Stimulated activated naive CD4-positive, alpha-beta T cell (primary cell): ENCODE results near the gene KLK15.
"Not testable (repeated sequence)": the region's sequence is repeated elsewhere in the genome, so short reads cannot be mapped to it uniquely, and the experiment has no call there.

Source experiments
- DNase-seq, 6 experiments: peaks; one replicate each; lab custom pipeline; 2025; lab: John Stamatoyannopoulos, UW

KLK15 gene

DNA sequence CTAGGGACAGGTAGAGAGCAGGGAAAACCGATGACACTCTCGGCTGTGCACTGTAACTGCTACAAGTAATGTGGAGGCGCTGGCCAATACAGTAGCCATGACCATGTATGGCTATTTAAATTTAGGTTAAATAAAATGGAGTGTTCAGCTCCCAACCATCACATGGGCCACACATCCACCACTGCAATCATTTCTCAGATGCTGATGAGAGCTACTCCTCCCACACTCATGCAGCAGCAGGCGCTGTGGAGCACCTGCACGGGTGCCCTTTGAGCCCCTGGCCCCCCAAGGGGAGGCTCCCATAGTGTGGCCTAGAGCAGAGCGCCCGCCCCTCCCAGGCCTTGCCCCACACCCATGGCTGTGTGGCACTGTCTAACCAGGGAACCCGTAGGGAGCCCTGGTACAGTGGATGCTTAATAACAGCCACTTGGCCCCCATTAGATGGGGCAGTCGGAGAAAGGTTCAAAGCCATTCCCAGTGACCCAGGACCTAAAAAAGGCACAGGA lies 37.2 kb downstream of the KLK15 start:
- no peak for DNase-seq

DNA sequence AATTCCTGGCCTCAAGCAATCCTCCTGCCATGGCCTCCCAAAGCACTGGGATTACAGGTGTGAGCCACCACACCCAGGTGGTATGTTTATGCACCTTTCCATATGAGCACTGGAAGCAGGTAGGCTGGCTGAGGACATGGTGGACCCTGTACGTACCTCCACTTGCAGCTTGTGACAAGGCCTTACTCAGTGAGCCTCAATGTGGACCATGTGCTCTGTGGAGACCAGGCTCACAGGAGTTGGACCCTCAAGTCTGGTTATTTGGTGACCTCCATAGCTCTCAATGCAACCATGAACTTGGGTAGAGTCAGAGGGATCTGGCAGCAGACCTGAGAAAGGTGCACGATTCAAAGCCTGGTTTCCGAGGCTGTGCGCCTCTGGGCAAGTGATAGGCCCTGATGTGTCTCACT lies 37.7 kb downstream of the KLK15 start:
- no peak for DNase-seq

DNA sequence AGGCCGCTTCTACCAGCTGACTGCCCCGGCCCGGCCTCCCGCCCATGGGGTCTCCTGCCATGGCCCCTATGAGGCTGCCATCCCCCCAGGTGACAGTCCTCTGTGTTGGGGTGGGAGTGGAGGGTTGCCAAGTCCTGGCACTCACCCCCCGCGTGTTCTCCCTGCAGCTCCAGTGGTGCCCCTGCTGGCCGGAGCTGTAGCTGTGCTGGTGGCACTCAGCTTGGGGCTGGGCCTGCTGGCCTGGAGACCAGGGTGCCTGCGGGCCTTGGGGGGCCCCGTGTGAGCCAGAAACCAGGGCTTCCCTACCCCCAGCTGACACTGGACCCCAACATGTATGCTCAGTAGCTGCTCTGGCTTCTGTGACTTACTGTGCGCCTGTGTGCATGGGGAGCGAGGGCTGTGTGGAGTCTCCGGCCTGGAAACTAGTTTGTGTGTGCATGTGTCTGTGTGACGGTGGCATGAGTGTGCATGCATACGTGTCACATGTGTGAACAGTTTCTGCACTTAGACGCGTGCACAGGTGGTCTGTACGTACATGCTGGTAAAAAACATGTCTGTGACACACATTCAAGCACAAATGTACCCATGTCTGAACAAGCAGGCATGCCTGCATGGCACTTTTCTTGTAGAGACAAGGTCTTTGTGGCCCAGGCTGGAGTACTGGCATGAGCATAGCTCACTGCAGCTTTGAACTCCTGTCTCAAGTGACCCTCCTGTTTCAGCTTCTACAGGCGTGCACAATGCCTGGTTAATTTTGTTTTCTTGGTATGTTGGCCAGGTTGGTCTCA lies 38.3 kb downstream of the KLK15 start:
- no peak for DNase-seq

DNA sequence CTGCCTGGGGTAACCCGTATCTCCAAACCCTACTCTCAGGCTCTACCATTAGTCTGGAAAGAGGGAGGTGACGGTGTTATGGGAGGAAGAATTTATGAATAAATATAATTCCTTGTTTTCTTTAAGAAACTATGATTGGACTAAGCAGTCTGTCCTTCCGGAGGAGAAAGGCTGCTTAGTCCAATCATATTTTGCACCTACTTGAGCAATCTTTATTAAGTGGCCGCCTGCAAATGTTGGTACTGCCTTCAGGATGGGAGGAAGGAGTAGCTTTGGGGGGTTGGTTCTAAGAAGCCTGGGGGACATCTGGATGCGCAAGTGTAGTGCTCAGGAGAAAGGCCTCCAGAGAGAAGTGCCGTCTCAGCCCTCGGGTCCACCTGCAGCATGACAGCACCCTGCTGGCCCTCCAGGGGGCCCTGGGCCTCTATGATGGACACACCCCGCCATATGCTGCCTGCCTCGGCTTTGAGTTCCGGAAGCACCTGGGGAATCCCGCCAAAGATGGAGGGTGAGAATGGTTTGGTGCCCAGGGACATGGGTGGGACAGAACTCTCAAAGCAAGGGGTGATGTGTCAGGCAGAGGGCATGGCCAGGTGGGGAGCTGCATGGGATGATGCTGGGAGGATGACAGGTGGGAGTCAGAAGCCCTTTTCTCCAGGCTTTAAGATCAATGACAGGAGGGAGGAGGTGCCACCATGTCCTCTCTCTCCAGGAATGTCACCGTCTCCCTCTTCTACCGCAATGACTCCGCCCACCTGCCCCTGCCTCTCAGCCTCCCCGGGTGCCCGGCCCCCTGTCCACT lies 39.1 kb downstream of the KLK15 start:
- no peak for DNase-seq

DNA sequence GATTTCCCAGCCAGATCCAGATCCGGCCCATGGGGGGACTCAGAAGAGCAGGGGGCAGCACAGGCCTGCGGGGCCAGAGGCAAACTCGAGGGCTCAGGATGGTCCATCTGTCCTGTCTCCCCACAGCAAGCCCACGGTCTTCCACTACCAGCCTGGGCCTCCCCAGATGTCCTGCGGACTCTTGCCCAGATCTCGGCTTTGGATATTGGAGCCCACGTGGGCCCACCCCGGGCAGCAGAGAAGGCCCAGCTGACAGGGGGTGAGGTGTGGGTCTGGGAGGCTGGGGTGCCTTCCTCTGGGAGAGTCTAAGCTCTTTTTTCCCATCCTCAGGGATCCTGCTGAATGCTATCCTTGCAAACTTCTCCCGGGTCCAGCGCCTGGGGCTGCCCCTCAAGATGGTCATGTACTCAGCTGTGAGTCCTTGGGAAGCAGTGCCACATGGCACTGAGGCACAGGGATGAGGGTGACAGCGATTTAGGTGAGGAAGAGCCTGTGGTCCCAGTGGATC lies 39.8 kb downstream of the KLK15 start:
- DNase-seq = no peak

DNA sequence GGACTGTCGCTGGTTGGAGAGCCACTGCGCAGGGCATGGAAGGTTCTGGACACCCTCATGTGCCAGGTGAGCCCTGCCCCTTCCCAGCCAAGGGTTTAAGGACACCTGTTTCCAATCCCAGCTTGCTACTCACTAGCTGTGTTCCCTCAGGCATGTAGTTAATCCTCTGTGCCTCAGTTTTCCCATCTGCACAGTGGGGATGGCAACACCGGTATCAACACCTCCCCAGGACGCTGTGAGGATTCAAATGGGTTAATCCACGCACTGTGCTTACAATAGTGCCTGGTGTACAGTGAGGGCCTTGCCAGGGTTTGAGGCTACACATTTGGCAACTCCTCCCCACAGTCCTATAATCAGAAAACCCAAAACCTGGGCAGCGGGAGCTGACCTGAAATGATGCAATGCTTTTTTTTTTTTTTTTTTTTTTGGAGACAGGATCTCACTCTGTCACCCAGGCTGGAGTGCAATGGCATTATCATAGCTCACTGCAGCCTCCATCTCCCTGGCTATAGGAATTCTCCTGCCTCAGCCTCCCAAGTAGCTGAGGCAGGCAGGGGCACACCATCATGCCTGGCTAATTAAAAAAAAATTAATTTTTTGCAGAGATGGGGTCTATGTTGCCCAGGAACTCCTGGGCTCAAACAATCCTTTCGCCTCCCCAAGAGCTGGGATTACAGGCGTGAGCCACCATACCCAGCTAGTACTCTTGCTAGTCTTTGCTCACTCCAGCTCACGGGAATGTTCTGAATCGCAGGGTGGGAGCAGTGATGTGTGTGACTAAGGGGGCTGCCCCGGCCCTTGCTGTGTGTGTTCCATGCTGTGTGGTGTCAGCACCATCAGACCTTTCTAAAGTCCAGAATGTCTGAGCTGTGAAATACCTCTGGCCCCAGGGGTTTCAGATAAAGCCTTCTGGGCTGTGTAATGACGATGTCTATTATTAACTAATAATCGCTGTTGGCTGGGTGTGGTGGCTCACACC lies 40.8 kb downstream of the KLK15 start:
- no peak for DNase-seq

DNA sequence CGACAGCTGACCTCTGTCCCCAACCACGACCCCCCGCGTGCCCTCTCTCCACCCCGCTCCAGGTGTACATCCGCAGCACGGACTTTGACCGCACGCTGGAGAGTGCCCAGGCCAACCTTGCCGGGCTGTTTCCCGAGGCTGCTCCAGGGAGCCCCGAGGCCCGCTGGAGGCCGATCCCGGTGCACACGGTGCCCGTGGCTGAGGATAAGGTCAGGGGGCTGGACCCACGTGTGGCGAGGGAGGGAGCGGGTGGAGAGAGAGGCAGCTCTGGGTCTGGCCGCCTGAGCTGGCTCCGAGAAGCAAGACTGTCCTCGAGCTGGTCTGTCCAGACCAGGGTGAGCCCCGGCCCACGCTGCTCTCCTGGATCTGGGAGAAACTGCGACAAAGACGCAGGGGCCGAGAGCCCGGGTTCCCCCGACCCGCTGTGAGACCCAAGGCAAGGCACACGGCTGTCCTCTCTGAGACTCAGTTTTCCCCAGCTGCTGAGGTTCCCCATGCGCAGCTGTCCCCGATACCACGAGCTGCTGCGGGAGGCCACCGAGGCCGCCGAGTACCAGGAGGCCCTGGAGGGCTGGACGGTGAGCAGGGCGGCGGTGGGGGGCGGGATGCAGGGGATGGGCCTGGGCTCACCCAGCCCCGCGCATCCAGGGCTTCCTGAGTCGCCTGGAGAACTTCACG lies 41.6 kb downstream of the KLK15 start:
- DNase-seq = no peak

DNA sequence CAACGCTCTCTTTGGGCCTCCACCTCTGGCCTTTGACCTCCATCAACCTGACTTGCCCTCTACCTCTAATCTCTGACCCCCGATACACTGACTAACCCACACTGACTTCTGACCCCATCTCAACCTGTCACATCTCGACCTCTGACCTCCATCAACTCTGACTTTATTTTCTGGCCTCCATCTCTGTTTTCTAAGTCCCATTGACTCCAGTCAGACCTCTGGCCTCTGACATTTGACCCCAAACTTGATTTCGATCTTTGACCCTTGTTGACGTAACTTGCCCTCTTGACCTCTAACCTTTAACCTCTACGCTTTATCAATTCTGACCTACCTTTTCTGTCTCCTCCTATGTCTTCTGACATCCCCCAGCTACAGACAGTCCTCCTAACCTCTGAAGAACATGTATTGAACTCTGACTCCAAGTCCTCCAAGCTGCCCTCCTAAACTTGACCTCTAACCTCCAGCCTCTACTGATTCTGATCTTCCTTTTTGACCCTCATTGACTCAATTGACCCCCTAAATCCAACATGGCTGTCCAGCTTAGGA lies 42.4 kb downstream of the KLK15 start:
- DNase-seq = no peak

DNA sequence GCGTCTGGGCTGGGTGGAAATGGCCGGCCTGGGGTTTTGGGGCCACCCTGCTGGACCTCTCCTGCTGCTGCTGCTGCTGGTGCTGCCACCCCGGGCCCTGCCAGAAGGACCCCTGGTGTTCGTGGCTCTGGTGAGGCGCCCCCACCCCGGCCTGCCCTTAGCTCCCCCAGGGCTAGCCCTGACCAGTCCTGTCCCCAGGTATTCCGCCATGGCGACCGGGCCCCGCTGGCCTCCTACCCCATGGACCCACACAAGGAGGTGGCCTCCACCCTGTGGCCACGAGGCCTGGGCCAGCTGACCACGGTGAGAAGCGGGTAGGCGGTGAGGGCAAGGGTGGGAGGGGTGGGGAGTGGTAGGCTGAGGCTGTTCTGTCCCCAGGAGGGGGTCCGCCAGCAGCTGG lies 43.0 kb downstream of the KLK15 start, which contains the start of gene ACP4:
Gene ACP4 (plus strand): TSS at position 20 of the 400 bp plus-strand sequence. CDS start 0 bp downstream, at position 20.
- no peak for DNase-seq

DNA sequence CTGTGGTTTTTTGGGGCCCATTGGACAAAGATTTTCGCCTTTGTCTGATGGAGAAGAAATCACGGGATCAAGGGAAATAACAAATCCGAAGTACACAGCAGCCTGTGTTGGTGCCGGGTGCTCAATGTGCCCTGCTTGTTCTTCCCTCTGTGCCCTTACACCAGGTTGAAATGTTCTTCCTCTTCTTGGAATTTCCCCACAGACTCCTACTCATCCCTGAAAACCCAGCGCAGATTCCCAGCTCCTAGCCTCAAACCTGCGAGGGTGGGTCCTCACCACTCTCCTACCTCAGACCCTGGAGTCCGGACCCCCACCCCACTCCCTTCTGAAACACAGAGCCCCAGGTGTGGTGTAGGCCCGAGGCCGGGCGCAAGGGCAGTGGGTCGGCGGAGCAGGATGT lies 48.0 kb downstream of the KLK15 start:
- DNase-seq = no peak

DNA sequence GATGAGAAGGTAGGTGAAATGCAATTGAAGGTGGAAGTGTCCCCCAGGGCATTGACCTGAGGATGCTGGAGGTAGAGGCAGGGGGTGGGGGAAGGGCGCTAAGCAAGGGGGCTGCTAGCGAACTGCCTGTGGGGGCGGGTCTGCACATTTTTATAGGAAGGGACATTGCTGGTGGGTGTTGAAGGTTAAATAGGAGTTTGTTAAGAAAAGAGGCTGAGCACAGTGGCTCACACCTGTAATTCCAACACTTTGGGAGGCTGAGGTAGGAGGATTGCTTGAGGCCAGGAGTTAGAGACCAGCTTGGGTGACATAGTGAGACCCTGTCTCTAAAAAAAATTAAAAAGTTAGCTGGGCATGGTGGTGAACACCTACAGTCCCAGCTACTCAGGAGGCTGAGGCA lies 48.7 kb downstream of the KLK15 start:
- no peak for DNase-seq

DNA sequence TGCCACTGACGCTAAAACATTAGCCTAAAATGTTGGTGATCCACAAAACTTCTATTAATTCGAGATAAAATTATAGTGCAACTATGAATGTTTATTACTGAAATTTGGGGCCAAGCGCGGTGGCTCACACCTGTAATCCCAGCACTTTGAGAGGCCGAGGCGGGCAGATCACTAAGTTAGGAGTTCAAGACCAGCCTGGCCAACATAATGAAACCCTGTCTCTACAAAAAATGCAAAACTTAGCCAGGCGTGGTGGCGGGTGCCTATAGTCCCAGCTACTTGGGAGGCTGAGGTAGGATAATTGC lies 49.6 kb downstream of the KLK15 start:
- not testable (repeated sequence) for DNase-seq

DNA sequence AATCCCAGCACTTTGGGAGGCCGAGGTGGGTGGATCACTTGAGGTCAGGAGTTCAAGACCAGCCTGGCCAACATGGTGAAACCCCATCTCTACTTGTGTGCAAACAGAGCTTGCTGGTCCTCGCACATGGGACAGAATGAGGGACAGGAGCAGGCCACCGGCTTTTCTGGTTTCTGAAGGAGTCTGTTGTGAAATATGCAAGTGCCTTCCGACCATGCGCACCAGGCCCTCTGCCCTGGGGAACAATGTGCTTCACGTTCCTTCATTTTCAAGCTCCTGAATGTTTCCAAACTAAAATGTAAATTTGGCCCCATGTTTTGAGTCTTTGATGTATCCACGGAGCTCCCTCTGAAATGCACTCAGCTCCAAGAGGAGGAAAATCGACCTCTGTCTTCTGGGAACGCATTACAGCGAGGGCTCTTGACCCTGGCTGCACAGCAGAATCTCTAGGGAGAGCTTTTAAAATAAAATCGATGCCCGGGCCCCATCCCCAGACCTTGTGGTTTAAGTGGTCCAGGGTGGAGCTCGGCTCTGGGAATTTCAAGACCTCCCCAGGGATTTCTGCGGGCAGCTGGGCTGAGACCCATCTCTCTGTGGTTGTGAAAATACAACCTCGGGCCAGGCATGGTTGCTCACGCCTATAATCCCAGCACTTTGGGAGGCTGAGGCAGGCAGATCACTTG lies 52.5 kb downstream of the KLK15 start:
- no peak for DNase-seq

DNA sequence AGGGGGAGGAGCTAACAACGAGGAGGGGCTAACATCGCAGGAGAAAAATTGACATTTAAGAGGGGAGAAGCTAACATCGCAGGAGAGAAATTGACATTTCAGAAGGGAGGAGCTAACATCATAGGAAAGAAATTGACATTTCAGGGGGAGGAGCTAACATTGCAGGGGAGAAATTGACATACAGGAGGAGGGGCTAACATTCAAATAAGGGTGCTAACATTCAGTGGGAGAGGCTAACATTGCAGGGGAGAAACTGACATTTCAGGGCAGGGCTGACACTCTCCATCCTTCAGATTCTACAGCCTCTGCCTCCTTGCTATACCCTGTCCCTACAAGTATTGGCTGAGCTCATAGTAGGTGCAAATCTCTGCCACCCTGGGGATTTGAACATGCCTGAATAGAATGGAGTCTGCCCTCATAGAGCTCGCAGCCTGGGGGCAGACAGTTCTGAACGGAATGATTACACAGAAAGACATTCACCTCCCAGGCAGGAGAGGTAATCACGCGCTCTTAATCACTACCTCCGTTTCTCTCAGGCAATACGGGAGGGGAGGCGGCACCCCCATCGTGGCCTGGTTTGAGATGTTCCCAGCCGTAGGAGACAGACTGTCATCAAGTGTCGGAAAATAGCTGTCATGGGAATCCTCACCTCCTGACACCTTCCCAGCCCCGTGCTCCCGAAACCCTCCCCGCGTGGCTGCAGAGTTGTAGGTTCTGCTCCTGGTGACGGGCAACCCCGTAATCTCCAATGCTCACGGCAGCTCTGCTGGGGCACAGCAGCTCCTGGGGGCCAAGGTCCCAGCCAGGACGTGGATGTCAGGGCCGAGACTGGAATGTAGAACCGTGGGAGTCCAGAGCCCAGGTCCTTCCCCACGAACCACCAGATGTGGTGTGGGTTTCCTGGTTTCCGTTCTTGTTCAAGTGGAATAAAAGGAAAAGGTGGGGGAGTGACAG lies 53.6 kb downstream of the KLK15 start:
- no peak for DNase-seq

DNA sequence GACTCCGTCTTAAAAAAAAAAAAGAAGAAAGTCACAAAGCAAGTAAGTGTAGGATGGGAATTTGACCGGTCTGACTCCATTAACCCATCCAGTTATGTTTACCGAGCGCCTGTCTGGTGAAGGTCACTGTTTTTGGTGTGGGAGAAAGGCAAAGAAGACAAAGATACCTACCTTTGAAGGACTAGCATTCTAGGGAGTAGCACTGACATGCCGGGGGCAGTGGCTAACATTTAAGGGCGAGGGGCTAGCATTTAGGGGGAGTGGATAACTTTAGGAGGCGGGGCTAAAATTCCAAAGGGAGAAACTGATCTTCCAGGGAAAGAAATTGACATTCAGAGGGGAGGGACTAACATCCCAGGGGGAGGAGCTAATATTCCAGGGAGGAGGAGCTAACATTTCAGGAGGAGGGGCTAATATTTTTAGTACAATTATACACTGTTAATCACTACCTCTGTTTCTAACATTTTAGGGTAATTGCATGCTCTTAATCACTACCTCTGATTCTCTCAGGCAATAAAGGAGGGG lies 54.4 kb downstream of the KLK15 start:
- DNase-seq = no peak

DNA sequence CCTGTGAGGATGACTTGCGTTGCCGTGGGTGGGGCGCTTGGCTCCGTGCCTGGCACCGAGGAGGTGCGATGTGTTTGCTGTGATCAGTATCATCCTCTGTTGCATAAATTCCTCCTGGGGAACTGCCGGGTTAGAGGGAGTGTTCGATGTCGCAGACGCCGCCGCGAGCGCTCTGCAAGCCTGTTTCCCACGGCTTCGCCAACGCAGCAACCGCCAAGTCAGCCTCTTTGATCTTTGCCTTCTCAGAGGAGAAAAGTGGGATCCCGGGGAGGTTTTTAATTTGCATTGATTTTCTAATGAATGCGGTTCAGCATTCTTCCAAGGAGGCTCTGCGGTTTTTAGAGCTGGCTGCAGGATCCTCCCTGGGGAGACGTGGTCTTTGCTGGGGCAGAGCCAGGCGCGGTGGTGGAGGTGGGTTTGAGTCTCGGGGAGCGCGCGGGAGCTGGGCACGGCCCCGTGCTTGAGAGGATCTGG lies 55.5 kb downstream of the KLK15 start:
- DNase-seq = no peak

DNA sequence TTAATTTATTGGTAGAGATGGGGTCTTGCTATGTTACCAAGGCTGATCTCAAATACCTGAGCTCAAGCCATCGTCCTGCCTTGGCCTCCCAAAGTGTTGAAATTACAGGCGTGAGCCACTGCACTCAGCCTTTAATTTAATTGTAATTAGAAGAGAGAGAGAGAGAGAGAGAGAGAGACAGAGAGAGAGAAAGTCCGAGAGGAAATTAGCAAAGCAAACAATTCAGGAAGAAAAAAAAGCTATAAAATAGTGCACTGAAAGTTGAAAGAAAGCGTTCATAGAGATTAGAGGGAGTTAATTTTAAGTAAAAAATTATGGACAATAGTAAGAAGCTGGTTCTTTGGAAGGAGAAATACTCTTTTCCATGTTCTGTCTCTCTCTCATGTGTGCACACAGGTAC lies 56.1 kb downstream of the KLK15 start:
- no peak for DNase-seq

DNA sequence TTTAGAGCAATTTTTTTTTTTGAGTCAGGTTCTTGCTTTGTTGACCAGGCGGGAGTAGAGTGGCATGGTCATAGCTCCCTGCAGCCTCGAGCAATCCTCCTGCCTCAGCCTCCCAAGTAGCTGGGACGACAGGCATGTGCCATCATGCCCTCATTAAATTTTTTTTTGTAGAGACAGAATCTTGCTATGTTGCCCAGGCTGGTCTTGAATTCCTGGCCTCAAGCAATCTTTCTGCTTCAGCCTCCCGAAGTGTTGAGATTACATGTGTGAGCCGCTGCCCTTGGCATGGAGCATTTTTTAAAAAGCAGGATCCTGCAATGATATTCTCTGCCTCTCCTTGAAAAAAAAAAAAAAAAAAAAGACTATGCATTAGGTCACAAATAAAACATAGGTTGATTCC lies 57.2 kb downstream of the KLK15 start:
- DNase-seq = no peak
